Activated T-cell treated with anti-CD3 and anti-CD28 coated beads for 48 hours (primary cell): ENCODE data around the gene MLST8.

Source experiments
- DNase-seq: peaks from one replicate; pipeline ENCODE4 v3.0.0-alpha.2; 2020; ENCODE audit warnings: low read depth

MLST8 gene

DNA sequence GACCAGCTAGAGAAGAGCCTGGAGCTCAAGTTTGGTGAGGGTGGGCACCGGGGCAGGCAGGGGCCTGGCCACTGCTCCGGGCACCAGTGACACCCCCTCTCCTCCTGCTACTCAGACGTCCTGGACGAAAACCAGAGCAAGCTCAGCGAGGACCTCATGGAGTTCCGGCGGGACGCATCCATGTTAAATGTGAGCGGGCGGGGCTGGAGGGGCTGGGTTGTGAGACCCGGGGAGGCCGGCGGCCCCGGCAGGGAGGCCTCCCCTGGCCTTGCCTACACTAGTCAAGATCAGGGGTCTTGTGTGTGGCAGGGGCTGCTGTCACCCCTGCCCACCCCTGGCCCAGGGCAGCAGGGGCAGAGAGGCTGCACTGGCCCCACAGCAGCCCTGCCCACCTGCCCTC lies 31.9 kb upstream of the MLST8 start:
- no peak for DNase-seq

DNA sequence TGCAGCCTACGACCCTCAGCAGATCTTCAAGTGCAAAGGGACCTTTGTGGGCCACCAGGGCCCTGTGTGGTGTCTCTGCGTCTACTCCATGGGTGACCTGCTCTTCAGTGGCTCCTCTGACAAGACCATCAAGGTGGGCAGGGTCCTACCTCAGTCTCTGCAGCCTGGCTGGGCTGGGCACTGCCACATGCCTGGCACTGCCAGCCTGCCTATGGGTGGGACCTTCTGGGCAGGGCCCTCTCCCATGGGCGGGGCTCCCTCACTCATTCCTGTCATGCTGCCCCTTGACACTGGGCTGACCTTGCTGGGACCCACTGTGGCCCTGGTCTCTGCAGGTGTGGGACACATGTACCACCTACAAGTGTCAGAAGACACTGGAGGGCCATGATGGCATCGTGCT lies 31.3 kb upstream of the MLST8 start:
- no peak for DNase-seq

DNA sequence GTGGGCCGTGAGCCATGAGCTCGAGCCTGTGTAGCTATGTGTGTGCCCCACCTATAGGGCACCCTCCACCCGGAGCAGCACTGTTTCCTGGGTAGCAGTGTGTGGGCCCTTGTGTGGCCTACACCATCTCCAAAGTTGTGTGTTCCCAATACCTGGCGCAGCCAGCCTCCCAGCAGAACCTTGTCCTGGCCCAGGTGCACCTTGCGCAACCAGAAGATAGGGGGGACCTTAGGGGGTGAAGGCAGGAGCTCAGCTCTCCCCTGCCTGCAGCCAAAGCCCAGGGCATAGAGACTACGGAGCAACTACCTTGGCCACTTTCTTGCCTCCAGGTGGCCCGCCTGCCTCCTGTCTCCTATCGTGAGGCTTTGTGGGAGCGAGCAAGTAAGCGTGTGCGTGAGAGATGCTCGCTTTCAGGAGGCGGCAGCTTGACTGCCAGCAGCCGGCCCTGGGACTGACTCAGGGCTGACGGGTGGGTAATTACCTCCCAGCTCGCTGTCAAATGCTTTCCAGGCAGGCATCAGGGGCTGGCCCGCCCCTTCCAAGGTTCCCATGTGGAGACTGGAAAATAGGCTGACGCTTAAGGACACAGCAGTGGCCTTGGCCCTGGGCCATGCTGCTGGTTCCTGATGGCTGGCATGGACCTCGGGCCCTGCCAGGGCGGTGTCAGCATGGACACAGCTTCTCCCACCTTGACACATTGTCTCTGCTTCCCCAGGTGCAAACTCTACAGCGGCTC lies 30.7 kb upstream of the MLST8 start:
- DNase-seq, result no peak

DNA sequence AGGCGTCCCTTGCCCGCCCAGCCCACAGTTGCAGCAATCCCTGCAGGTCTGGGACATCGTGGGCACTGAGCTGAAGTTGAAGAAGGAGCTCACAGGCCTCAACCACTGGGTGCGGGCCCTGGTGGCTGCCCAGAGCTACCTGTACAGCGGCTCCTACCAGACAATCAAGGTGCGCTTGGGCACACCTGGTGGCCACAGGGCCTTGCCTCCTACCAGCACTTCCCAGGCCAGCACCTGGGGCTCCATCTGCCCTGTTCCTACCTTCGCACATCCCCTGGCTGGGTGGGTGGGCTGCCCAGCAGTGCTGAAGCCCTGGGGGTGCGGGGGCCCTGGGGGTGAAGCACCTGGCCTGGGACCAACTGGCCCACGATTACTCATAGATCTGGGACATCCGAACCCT lies 29.8 kb upstream of the MLST8 start:
- DNase-seq, result no peak

DNA sequence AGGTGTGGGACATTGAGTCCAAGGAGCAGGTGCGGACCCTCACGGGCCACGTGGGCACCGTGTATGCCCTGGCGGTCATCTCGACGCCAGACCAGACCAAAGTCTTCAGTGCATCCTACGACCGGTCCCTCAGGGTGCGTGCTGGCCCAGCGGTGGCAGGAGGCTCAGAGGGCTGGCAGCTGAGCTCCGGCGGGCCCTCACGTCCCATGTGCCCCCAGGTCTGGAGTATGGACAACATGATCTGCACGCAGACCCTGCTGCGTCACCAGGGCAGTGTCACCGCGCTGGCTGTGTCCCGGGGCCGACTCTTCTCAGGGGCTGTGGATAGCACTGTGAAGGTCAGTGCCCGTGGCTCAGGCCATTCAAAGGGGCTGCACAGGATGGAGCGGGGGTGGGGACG lies 29.2 kb upstream of the MLST8 start:
- no peak for DNase-seq

DNA sequence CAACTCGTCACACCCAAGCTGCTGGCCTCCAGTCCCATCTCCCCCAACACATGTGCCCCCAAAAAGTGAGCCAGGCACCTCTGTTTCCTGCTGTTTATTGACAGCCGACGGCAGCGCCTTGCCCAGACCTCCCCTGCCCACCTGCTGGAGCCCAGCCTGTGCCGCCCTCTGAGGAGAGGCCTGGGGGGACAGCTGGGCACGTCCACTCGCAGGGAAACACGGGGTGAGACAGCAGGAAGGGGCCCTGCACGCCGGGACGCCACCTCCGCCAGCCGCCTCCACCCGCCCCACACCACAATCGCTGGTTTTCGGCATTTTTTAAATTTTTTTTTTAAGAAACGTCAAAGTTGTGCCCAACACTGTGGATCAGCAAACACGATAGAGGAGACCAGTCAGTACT lies 28.2 kb upstream of the MLST8 start:
- no peak for DNase-seq

DNA sequence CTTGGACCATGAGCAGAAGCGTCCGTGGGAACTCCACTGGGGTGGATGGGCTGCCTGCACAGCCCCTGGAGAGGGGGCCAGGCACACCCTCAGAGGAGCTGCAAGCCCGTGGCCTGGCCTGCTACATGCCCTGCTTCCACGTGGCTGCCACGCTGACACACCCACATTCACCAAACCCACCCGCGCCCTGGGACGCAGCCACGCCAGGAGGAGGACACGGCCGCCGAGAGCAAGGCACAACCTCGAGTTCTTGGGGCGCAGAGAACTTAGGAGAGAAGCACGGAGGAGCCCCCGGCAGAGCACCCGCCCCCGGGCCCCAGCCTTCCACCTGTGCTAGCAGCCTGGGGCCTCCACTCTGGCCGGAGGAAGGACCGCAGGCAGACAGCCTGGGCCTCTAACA lies 27.7 kb upstream of the MLST8 start:
- DNase-seq, result no peak

DNA sequence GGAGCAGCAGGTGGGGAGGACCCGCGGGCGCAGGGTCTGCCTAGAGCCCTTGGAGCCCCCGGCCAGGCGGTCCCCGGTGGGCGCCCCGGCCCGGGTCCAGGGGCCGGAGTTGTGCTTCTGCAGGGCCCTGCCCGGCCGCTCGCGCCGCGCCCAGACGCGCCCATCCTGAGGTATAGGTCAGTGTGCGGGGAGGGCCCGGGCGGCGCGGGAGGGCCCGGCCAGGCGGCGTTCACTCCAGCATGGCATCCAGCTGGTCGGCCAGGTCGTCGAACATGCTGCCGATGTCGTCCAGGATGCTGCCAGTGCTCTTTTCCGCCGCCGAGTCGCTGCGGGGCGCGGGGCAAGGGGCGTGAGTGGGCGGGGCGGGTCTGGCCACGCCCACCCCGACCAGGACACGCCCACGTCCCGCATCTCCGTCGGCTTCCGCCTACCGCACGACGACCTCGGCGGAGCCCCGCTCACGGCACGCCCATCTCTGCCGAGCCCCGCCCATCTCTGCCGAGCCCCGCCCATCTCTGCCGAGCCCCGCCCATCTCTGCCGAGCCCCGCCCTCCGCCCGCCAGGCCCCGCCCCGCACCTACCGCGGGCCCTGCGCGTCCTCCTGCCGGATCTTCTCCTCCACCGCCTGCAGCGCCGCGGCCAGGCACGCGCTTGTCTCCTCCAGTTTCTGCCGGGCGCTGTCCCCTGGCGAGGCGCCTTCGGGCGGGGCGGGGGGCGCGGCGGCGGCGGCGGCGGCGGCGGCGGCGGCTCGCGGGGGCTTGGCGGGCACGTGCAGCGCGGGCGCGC lies 26.7 kb upstream of the MLST8 start:
- peak; percentile 47 for DNase-seq

DNA sequence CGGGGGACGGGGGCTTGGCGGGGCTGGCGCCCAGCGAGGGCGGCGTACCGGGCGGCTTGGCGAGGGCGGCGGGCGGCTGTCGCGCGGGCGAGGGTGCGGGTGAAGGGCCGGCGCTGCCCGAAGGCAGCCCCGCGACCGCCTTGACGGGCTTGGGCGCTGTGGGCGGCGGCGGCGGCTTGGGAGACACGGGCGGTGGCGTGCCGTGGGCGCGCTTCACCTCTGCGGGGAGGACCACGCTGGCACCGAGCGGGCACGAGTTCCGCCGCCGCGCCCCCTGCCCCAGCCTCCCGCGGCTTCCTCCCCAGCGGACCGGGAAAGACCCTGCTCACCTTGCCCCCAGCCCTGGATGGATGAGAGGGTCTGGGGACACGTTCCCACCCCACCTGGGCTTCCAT lies 26.1 kb upstream of the MLST8 start:
- no peak for DNase-seq

DNA sequence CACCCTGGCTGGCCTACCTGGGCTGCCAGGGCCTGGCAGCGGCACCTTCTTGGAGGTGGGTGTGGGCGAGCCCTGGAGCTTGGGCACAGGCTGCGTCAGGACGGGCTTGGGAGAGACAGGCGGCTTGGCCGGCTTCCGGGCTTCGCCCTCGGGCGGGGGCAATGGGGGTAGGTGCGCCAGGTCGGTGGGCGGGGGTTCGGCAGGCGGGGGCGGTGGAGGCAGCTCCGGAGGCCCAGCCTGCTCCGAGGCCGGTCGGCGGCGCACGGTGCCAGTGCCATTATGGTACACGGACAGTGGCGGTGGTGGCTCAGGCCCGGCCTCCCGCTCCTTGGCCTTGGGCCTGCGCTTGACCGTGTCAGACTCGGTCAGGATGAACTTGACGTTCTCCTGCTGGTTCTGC lies 25.7 kb upstream of the MLST8 start:
- no peak for DNase-seq

DNA sequence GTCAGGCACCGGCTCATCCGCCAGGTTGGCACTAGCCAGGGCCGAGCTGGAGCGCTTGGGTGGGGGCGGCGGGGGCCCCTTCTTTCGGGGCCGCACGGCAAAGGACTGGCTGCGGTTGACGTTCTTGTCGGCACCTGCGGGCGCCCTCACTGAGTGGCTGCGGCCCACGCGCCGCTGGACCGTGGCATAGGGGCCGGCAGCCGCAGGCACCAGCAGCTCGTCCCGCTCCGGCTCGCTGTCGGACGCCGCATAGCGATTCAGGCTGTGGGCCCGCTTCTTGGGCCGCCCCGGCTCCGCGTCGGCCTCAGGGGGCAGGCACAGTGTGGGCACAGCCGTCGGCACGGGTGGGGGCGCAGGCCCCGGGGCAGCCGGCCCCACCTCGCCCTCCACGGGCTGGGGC lies 24.8 kb upstream of the MLST8 start:
- no peak for DNase-seq

DNA sequence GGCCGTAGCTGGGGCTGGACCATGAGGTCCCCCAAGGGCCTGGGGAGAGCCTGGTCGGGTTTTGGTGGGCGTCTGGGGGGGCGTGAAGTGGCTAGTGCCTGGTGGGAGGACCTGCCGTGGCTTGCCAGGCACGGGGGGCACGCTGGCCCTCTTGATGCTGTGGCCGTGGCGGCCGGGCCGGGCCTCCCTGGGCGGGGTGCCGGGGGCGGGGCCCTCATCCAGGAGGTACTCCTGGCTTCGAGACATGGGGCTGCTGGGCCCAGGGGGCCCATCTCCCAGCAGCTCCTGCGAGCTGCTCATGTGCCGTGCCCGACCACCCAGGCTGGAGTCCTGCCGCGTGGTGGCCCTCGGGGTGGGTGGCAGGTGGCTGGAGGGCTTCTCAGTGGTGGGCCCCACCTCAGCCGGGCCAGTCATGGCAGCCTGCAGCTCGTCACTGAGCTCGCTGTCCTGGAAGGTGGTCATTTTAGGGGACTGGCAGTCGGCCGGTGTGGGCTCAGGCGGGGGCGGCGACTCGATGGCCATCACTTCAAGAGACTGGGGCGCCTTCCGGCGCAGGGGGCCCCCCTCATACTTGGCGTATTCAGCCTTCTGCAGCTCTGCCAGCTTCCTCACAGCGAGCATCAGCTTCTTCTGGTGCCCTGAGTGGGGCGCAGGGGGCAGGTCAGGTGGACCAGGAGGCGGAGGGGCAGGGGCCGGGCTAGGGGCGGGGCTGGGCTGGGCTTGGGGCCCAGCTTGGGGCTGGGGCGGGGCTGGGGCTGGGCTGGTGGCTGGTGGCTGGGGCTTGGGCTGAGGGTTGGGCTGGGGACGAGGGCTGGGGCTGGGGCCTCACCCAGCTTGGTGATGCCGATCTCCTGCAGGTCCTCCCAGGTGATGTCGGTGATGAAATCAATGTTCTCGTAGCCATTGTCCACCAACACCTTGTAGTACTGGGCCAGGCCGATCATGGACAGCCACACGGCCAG lies 24.0 kb upstream of the MLST8 start:
- DNase-seq, result no peak

DNA sequence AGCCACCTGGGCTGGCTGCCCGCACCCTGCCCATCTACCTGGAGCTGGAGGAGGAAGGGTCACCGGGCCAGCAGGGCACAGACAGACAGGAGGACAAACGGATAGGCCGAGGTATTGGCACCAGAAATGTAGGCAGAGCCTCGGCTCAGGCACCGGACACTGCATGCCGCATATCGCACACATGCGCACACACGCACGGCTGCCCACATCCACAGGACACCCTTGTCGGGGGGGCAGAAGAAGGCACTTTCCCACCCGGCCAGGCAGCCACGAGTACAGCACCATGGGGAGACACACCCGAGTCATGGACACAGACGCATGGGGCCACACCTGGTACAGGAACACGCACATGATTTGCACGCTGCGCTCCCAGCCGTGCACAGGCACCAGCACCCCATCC lies 23.3 kb upstream of the MLST8 start:
- DNase-seq, result no peak

DNA sequence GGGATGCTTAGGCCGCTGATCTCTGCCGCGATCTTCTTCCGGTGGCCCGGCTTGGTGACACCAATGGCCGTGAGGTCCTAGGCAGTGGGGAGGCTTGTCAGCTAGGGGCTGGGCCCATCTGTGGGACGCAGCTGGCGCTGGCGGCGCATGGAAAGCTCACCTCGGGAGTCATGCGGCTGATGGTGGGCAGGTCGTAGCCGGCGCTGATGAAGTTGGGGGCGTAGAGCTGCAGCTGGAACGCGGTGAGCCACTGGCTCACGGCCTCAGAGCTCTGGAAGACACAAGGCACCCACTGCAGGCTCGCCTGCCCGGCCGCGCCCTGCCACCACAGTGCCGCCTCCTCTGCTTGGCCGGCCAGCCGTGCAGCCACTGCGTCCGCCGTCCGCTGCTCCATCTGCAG lies 21.6 kb upstream of the MLST8 start:
- DNase-seq, result no peak

DNA sequence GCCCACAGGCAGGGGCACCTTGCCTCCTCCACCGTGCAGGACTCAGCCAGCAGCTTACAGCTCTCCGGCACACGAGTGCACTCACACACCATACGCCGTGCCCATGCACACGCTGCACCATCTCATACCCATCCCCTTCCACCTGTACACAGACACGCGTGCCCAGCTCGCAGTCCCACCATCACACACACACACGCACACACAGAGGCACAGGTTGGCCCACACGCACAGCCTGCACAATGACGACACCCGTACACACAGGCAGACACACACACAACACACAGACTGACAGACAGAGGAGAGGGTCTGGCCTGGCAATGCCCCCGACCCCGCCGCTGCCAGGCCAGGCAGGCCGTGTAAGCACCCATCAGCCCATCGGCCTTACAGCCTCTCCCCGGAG lies 20.9 kb upstream of the MLST8 start:
- DNase-seq, result no peak

DNA sequence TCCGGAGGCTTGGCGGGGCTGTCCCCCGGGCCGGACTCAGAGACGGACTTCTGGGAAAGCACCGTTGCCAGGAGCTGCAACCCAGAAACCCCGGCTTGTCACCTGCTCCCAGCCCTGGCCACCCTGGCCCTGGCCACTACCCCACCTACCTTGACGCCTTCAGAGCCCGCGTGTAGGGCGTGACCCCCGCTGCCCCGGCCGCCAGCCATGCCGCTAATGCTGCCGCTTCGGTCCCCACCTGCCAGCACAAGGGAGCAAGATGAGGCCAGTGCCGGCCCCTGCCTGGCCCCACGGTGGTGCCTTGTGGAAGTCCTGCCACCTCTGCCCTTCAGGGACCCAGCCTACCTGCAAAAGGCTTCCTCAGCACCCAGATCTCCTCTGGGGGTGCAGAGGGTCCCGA lies 20.3 kb upstream of the MLST8 start:
- DNase-seq, result no peak

DNA sequence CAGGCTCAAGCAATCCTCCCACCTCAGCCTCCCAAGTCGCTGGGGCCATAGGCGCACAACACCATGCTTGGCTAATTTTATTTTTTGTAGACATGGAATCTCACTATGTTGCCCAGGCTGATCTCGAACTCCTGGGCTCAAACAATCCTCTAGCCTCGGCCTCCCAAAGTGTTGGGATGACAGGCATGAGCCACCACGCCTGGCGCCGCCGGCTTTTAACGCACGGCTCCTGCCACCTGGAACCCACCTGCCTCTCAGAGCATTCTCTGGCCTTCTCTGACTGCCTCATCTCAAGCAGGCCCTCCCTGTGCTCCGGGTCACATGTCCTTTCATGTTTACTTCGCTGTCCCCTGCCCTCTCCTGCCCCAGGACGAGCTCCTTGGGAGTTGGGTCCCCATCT lies 19.2 kb upstream of the MLST8 start:
- no peak for DNase-seq

DNA sequence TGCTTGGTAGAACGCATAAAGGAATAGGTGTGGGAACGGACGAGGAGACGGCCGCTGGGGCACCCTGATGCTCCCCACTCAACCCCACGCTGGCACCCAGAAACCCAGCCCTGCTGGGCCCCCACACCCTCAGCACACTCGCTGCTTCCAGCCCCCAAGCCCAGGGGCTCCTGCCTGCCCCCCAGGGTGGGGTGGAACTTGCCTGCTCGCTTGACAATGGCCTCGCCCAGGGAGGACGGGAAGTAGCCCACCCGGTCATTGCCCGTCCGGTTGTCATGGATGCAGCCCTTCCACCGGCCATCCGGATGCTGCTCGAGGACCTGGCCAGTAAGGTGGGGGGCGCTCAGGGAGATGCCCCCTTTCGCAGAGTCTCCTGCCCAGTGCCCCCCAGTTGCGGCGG lies 18.7 kb upstream of the MLST8 start:
- no peak for DNase-seq

DNA sequence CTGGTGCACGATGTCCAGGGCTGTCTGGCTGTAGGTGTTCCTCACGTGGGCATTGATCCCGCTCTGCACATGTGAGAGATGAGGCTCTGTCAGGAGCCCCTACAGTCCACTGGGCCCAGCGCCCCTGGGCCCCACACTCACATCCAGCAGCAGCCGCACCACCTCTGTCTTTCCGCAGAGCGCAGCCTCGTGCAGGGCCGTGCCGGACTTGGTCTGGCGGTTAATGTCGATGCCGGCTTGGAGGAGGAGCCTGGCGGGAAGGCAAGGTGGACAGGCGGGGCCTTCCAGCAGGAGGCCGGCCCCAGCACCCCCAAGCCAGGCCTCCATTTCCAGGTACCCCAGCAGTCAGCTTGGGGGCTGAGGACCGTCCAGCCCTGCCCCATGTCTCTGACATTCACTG lies 18.0 kb upstream of the MLST8 start:
- DNase-seq, result no peak

DNA sequence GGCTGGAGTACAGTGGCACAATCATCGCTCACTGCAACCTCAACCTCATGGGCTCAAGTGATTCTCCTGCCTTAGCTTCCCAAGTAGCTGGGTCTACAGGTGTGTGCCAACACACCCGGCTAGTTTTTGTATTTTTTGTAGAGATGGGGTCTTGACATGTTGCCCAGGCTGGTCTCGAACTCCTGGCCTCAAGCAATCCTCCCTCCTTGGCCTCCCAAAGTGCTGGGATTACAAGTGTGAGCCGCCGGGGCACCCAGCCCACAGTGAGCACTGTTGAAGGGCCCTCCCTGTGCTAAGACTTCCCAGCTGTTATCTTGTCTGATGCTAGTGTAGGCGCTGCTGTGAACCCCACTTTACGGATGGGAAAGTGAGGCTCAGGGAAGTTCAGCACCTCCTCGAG lies 16.9 kb upstream of the MLST8 start:
- DNase-seq, result no peak

DNA sequence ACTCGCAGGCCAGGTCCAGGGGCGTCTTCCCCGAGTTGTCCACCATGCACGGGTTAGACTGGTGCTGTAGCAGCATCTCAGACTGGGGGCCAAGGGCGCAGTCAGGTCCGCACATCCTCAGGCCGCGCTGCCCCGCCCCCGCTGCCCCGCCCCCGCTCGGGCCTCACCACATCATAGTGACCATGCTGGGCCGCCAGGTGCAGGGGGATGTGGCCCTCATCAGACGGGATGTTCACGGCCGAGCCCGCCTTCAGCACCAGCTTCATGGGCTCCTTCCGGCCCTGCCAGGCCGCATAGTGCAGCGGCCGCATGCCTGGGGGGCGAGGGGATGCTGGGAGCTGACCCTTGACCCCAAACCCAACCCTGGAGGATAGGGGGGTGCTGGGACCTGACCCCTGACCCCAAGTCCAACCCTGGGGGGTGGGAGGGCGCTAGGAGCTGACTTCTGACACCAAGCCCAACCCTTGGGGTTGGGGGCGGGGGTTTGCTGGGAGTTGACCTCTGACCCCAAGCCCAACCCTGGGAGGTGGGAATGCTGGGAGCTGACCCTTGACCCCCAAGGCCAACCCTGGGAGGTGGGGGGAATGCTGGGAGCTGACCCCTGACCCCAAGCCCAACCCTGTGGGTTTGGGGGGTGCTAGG lies 15.9 kb upstream of the MLST8 start:
- no peak for DNase-seq

DNA sequence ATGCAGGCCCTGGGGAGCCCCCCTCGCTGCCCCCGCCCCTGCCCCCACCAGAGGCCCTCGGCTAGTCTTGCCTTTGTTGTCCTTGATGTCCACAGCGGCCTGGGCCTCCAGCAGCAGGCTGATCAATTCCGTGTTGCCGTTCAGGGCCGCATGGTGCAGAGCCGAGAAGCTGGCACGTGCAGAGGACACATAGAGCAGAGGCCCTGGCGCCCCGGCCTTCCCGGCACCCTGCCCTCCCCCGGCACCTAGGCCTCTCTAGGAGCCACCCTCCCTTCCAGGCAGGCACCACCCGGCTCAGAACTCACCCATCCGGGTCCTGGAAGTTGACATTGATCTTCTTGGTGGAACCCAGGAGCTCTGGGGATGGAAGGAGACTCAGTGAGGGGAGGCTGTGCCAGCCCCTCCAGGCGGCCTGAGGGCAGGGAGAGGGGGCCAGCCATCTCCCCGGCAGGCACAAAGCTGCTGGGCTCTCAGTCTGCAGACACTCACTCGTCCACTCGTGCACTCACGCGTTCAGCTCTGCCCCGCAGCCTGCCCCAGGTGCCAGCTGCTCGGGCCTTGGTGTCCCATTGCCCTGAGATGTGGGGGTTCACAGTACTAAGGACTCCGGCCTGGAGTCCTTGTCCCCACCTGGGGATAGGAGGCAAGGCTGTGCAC lies 15.1 kb upstream of the MLST8 start:
- no peak for DNase-seq
